ENCODE data around the gene GALNT12.

The GALNT12 gene

DNA sequence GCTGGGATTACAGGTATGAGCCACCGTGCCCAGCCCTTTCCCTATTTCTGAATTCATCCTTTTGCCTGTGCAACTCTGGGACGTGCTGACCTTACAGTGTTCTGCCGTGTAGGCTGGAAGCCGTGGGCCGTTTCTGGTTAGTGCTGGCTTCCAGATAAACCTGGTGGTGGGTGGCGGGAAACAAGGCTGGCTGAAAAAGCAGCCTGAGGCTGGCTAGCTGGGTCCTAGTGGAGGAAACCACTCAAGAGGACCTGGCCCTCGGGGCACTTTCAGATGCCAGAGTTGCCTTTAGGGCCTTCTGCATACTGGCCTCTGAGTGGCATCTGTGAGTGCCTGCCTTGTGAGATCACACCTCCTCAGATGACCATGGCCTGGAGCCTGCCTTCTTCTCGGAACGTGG, 26.9 kb downstream of the GALNT12 start:
- no peak for DNase-seq

DNA sequence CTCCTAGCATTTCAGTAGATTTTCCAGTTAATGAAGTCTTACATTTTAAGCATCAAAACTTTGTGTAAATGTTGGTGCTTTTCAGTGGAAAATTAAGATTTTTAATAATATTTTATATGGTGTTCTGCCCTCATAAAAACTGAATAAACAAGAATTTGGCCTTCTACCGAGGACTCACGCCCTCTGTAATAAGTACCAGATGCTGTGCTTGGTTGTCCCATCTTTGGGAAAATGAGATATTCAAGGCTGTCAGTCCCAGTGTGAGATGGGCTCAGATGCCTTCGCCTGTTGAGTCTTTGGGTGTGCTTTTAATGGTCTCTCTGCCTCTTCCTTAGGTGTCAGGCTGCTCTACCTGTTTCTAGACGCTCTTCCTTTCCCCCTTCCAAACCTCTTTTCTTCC, 28.7 kb downstream of the GALNT12 start:
- DNase-seq = no peak

DNA sequence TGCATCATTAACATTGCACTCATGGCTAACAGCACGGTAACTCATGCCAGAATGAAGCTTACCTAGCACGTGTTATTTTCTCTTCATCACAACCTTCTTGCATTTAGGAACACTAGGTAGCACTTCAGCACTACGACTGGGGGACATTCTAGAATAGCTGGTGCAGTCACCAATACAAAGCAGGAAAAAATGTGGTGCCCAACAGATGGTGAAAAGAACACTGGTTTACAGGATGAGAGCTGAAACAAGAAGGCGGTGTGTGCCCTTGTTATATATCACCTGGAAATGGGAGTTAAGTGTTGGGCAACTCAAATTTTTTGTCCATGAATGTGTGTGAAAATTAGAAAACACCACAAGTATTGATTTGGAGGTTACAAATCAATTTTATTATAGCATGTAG, 30.0 kb downstream of the GALNT12 start:
- DNase-seq = no peak

DNA sequence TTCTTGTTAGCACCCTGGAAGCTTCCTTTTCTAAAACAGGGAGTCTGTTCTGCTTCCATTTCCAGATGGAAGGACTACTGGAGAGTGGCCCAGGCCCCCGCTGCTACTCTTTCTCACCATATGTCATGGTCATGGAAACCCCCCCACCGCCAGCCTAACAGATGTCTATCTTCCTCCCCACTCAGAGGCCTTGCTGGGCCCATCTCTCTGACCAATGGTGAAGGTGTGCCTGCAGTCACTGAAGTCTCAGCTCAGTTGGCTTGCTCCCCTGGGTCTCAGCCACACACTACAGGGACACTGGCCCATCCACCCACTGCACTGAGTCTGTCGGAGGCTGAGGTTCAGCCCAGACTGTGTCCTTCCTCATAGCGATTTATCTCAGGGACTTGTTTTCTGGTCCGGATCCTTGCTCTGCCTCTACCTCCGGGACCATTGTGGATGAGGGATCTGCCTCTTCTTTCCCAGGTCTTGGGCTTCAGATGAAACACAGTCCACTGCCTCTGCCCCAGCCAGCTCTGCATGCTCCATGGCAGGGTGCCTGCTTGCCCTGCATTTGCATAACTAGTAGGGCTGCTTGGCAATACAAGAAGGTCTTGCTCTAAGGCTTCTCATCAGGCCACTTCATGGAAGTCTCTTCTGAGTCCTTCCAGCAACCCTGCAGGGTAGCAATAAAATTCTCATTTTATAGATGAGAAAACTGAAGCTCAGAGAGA, 30.8 kb downstream of the GALNT12 start:
- DNase-seq = no peak

DNA sequence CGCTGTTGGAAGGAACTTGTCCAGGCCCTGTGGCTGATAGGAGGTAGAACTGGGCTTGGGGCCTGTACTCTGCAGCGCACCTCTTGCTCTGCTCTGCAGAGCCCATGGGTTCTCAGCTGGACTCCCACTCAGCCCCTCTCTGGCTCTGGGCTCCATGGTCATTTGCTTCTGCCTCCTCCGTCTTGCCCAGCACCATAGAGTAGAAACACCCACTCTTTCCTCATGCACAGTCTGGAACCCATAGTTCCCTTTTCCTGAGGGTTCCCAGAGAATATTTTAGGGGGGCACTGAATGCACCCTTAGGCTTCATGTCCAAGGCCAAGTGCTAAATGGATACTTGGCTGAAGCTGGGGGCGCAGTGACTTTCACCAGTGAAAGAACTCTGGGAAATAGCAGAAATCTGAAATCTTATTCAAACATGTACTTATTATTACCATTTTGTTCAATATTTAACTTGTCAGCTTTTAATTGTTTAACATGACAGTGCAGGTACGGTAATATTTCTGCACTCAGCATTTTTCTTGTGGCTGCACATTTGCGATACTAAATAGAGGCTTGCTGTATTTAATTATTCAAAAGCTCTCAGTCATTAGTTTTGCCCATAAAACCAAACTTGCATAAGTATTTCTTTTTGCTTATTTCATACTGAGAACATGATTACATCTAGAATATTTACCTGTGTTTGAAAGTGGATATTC, 31.5 kb downstream of the GALNT12 start:
- no peak for DNase-seq

DNA sequence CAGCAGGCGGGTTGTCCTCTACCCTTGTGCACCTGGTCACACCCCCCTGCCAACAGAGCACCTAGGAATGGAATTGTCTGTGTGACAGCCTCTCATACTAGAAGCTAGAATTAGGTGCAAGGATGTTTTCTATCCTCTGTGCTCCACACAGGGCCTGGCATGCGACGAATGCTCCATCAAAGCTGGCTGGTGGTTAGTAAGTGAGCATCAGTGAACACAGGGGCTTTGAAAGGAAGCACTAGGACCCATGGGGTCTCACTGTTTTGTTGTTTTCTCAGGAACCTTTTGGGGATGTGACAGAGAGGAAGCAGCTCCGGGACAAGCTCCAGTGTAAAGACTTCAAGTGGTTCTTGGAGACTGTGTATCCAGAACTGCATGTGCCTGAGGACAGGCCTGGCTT, 32.3 kb downstream of the GALNT12 start:
- DNase-seq = no peak

DNA sequence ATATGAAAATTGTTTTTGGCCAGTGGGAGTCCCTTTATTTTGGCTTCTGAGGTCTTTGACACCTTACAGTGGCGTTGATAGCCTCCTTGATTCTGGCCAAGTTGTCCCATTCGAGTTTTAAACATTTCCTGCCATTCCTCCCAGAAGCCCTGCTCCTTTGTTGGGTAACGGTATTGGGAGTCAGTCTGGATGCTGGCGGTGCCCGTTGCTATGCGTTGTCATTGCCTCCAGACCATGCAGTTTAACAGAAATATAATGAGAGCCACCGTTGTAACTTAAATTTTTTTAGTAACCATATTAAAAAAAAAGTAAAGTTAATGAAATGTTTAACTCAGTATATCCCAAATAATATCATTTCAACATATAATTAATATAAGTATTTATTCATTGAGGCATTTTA, 35.0 kb downstream of the GALNT12 start:
- DNase-seq = no peak

DNA sequence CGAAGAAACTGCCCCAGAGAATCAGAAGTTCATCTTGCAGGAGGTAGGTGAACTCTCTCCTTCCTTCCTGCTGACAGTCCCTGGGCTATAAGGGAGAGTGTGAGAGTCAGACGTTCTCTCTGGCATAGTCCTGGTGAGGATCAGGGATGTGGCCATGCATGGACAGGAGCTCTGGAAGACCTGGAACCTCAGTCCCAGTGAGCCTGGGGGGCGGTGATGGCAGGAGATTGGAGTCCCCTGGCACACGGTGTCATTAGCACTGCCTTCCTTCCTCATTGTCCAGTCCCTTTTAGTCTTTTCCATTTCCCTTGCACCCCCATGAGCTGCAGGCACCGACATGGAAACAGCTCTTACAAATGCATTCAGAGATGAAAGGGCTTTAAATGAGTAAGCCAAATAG, 38.6 kb downstream of the GALNT12 start:
- DNase-seq = no peak

DNA sequence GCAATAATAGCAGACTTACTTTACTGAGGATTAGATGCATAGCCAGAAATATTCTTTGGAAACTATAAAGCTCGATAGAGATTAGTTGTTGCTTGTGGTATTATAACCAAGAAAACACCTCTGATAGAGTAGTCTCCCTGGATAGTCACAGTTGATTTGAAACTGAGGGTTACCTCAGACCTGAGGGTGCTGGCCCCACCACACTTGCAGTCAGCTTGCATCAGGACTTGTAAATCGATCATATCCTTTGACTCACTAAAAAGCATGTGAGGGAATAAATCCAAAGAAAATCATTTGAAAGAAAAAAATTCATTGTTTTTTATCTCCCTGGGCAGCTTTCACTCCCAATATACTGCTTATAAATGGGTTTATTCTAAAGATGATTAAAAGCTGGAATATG, 39.4 kb downstream of the GALNT12 start:
- no peak for DNase-seq

DNA sequence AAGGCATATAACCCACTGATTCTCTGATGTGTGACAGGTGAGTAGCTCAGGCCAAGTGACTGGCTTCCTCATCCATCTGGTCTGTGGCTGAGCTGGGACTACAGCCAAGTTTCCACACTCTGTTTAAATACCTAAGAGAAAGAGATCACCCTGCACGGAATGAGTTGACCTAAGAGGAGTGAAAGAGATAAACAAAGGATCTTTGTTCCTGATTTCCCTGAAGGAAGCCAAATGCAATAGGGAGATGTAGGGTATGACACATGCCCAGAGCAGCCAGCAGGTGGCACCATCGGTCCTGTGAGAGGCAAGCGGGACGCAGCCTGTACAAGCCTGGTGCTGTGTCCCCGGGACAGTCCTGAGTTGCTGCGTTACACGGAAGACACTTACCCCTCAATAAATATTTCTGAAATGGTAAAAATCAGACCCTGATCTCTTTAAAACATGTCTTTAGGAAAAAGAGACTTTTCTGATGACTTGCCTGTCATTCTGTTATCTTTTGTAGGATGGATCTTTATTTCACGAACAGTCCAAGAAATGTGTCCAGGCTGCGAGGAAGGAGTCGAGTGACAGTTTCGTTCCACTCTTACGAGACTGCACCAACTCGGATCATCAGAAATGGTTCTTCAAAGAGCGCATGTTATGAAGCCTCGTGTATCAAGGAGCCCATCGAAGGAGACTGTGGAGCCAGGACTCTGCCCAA, 41.1 kb downstream of the GALNT12 start:
- DNase-seq = peak; percentile 89

DNA sequence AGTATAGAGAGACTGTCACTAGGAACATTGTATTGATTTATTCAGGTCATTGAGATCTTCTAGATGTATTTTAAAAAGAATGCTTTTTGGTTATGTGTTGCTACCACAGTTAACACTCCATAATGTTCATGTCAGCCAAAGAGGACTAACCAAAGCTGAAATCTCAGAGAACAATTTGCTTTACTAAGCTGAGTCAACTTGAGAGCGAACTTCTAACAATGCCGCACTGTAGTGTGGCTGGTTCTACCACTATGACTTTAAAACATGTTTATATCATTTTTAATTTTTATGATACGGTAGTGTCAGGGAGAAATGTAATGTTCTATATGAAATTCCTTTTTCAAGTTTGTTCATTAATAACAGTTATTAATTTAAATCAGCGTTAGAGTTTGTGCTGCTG, 42.1 kb downstream of the GALNT12 start:
- DNase-seq = no peak

DNA sequence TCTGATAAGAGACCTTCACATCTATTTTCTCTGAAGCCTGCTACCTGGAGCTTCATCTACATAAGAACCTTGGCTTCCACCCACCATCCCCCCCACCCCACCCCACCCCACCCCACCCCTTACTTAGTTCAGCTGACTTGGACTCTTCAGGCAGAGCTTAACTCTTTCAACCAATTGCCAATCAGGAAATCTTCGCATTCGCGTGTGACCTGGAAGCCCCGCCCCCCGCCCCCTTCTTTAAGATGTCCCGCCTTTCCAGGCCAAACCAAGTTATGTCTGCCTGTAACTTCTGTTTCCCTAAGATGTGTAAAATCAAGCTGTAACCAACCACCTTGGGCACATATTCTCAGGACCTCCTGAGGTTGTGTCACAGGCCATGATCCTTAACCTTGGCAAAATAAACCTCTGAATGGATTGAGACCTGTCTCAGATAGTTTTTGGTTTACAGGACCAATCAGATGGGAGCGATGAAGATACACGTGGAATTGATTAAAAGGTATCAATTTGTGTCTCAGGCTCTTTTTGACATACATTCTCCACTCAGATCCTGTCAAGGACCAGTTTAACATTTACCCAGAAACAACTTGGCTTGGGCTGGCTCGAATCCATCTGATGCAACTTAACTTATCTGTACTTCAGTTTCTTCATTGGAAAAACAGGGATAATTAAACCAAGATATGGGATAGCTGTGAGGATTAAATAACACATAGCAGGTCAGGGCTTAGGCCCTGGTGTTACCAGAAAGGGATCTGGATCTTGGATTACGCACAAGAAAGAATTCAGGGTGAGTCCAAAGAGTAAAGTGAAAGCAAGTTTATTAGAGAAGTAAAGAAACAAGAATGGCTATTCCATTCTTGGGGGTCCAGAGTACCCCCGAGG, 43.6 kb downstream of the GALNT12 start:
- DNase-seq = no peak

DNA sequence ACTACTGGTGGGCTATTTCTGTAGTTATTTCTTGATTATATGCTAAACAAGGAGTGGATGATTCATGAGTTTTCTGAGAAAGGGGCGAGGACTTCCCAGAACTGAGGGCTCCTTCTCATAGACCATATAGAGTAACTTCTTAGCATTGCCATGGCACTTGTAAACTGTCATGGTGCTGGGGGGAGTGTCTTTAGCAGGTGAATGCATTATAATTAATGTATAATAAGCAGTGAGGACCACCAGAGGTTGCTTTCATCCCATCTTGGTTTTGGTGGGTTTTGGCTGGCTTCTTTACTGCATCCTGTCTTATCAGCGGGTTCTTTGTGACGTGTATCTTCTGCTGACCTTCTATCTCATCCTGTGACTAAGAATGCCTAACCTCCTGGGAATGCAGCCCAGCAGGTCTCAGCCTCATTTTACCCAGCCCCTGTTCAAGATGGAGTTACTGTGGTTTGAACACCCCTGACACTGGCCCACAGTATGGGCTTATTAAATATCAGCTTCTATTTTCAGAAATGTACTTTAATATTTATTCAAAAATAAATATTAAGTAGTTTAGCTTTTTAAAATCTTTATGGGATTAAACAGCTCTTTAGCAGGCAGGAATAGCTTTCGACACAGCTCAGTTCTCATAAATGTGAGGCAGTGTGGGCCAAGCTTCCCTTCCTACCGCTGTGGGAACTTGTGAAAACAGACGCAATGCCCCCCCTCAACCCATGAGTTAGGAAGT, 44.4 kb downstream of the GALNT12 start:
- DNase-seq = no peak

DNA sequence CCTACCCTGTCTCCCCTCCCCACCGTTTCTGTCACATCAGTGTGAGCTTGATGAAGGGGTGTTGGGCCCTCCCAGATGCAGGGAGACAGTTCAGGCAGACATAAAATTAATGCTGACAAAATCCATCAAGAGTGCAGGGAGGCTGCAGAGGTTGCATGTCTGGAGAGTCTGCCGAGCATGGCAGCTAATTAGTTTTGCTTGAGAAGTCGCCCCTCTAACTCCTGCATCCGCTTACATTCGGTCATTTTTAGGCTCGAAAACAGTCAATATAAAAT, 44.9 kb downstream of the GALNT12 start:
- DNase-seq = no peak

DNA sequence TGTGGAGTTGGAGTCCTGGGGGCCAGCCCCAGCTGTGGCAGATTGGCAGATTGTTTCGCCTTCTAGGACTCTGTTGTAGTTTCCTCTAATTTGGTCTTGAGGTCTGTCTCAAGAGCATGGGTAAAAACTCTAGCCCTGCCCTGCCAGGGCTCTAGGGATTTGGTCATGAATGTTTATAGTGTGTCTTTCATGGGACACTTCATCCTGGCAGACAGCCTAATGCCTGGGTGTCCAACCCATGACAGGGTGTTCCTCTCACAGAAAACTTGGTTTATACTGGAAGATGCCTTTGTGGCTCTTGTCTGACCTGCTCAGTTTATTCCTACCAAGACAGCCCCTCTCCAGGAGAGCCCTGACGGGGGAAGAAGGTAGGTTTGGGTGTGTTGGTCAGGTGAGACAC, 45.5 kb downstream of the GALNT12 start:
- DNase-seq = no peak

DNA sequence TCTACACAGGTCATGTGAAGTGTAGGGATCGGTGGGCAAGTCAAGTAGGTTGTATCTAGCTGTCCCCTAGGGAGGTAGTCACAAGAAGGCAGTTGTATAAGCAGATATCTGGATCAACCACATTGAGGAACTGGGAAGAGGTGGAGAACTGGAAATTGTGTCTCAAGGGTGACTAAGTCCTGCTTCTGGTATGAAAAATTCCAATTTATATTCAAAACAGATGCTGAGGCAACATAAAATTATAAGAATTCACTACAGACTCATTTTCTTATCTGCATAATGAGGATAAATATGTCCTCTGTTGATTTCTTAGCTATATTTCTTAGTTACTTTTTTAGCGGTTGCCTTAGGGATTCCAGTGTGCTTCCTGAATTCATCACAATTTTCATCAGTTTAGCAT, 46.8 kb downstream of the GALNT12 start:
- no peak for DNase-seq

DNA sequence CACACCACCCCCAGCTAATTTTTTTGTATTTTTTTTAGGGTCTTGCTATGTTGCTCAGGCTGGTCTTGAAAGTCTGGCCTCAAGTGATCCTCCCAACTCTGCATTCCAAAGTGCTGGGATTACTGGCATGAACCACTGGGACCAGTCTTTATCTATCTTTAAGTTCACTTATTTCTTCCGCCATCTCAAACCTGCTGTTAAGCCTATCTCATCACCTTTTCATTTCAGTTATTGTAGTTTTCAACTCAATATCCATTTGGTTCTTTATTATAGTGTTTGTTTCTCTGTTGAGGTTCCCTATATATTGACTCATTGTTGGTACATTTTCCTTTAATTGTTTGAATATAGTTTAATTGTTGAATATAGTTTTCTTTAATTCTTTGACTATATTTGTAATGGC, 48.1 kb downstream of the GALNT12 start:
- no peak for DNase-seq

DNA sequence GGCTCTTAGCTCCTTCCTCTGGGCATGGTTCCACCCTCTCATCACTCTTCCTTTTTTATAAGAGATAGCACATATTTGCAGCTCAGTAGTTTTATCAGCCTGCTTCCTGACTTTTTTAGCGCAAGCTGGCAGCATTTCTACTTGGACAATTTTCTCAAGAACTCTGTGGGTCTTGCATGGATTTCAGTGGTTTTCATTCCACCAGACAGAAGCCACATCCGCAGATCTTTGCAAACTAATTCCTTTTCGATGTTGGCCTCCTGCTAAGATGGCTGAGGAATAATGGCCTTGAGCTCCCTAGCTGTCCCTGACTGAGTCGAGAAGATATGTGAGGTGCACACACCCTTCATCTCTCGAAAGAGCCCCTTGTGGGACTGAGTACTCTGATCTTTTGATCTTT, 49.5 kb downstream of the GALNT12 start:
- DNase-seq = no peak

DNA sequence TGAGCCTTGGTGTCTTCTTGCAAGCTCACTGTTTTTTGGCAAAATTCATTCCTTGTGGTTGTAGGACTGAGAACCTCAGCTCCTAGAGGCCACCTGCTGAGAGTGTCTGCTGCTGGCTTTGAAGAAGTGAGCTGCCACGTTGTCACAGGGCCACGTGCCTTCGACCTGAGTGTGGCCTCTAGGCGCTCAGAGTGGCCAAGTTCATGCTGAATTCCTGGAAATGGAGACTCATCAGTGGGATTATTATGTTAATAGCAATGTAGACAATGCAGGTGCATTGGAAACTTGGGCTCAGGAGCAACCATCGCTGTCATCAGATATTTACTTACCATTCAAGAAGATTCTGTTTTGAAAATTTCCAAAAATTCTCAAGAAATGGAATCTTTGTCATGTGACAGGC, 52.5 kb downstream of the GALNT12 start:
- no peak for DNase-seq

DNA sequence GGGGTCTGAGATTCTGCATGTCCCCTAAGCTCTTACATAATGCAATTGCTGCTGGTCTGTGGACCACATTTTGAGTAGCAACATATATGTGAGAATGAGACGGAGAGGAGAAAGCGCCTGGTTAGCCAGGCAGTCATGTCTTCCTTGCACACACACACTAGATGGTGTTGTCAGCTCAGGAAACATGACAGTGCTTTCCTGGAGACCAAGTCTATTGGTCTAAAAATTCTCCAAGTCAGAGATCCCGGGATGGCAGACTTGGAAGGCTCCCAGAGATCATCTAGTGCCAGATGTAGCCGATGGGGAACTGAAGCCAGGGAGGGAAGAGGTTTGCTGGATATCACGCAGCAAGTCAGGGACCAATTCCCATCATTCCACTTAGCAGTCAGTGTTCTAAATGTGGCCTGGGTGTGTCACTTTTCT, 53.4 kb downstream of the GALNT12 start:
- no peak for DNase-seq

DNA sequence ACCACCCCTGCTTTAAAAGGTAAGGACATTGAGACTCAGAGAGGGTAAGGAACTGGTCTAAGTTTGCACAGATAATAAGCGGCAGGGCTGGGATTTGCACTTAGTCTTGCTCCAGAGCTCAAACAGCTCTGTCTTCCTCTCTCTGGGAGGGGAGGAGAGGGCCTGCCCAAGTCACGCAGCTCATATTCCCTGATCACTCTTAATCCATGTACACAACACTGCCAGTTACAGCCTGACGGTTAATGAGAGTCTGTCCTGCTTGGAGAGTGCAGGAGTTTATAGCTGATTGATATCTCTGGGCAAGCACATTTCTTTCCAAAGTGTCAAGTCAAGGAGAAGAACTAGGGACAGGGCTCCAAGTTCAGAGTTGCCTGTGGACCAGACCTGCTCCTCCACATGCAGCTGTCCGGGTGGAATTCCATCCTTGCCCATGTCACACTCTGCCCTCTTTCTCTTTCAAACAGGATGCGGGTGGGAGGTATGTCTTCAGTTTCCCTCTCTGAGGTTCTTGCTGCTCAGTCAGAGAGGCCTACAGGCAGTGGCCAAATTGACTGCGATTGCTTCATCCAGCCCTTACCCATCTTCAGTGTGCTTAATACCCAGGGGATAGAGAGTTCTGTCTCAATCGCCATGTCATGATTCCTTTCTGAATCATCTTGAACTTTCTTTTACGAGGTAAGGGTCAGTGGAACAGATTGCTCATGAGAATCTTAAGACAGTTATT, 54.5 kb downstream of the GALNT12 start:
- no peak for DNase-seq

DNA sequence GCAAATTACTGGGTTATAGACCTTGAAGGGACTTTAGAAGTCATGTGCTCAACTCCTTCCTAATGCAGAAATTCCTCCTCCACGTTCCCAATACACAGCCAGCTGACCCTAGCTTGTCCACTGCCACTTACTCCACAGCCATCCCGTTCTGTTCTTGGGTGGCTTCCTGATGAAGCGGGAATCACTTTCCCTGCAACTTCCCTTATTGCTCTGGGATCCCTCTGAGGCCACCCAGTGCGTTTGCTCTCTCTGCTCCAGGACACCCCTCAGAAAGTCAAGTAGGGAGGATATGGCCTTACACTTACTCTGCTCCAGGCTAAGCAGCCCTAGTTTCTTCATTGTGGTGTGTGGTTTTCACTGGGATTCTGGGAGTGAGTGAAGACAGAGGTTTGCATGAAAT, 55.5 kb downstream of the GALNT12 start:
- no peak for DNase-seq
